D721Med (cell line): ENCODE measurements around the gene MANF.

Experiments used
- DNase-seq: peaks from one replicate; pipeline ENCODE4 v3.0.0; 2011; ENCODE audit warnings: low spot score; ENCODE audit not compliant: insufficient read length
- FAIRE-seq: peaks from 2 replicates; lab custom pipeline; 2011; peaks lifted over from hg19 to GRCh38; lab: Jason Lieb, UNC
- CTCF ChIP-seq: IDR thresholded peaks from 2 replicates; pipeline ENCODE4 v1.5.1; 2012; ENCODE audit warnings: mild to moderate bottlenecking, control low read depth; ENCODE audit not compliant: insufficient read depth; ENCODE audit errors: missing control alignments

The MANF gene

GRCh38 chr3:51403675-51404074 lies 18.6 kb downstream of the MANF start:
- FAIRE-seq (no peak), DNase-seq (no peak)
- TF ChIP-seq CTCF: no peak

- no peak for DNase-seq
- no peak for TF ChIP-seq CTCF
- FAIRE-seq: no peak
Observed at GRCh38 chr3:51408021-51408420, 22.9 kb downstream of the MANF start.

GRCh38 chr3:51408813-51409212 lies 23.7 kb downstream of the MANF start:
- no peak for DNase-seq
- FAIRE-seq: no peak
- TF ChIP-seq CTCF: no peak

GRCh38 chr3:51422211-51422610 lies 37.1 kb downstream of the MANF start:
- DNase-seq (no peak), FAIRE-seq (no peak)
- no peak for TF ChIP-seq CTCF

GRCh38 chr3:51426921-51427320 lies 41.8 kb downstream of the MANF start:
- no peak for TF ChIP-seq CTCF
- DNase-seq (no peak), FAIRE-seq (no peak)

- no peak for TF ChIP-seq CTCF
- FAIRE-seq: no peak
- DNase-seq: no peak
Observed at GRCh38 chr3:51429138-51429537, 44.0 kb downstream of the MANF start.

- TF ChIP-seq CTCF: no peak
- no peak for DNase-seq
- FAIRE-seq: no peak
Observed at GRCh38 chr3:51434110-51434509, 49.0 kb downstream of the MANF start.
